KMS-11 (cell line): ENCODE measurements around the gene PTPRT.

Experiments used
- H2AFZ ChIP-seq: fragments of 200-600 bp; sonication (generic); 2 replicates; pipeline ENCODE4 v1.6.1; 2016; ENCODE audit warnings: antibody characterized with exemption, mixed run types, low read depth
- H3K27ac ChIP-seq: fragments of 200-600 bp; sonication (generic); 2 replicates; pipeline ENCODE4 v1.6.1; 2016; ENCODE audit warnings: mild to moderate bottlenecking, mixed run types
- H3K27me3 ChIP-seq: fragments of 200-600 bp; sonication (generic); 2 replicates; pipeline ENCODE4 v1.6.1; 2017; ENCODE audit warnings: mild to moderate bottlenecking, low read depth, mixed run types, moderate library complexity; ENCODE audit not compliant: insufficient read depth
- H3K36me3 ChIP-seq: fragments of 200-600 bp; sonication (generic); 2 replicates; pipeline ENCODE4 v1.6.1; 2017; ENCODE audit warnings: mild to moderate bottlenecking, mixed run types; ENCODE audit not compliant: insufficient read depth
- H3K4me1 ChIP-seq: fragments of 200-600 bp; sonication (generic); 2 replicates; pipeline ENCODE4 v1.6.1; 2016; ENCODE audit warnings: mild to moderate bottlenecking, low read depth, mixed run types; ENCODE audit not compliant: poor library complexity, severe bottlenecking
- H3K4me2 ChIP-seq: fragments of 200-600 bp; sonication (generic); 2 replicates; pipeline ENCODE4 v1.7.0; 2016; ENCODE audit warnings: mild to moderate bottlenecking, mixed run types
- H3K4me3 ChIP-seq: fragments of 200-600 bp; sonication (generic); IDR thresholded peaks from 2 replicates; pipeline ENCODE4 v1.6.1; 2017; ENCODE audit warnings: low read depth, low read length, mixed read lengths; ENCODE audit not compliant: insufficient read depth
- H3K79me2 ChIP-seq: fragments of 200-600 bp; sonication (generic); 2 replicates; pipeline ENCODE4 v1.6.1; 2016; ENCODE audit warnings: low read depth, mixed run types; ENCODE audit not compliant: insufficient read depth
- H3K9ac ChIP-seq: fragments of 200-600 bp; sonication (generic); 2 replicates; pipeline ENCODE4 v1.6.1; 2016; ENCODE audit warnings: mild to moderate bottlenecking, mixed run types
- H4K20me1 ChIP-seq: fragments of 200-600 bp; sonication (generic); 2 replicates; pipeline ENCODE4 v1.6.1; 2016; ENCODE audit warnings: mild to moderate bottlenecking, mixed run types; ENCODE audit not compliant: insufficient read depth
- TF ChIP-seq, protein P1 (sequence below): fragments of 200-600 bp; sonication (generic); conservative IDR thresholded peaks from 2 replicates; pipeline ENCODE4 v1.6.1; 2017; ENCODE audit warnings: low read depth, mild to moderate bottlenecking, antibody characterized with exemption, low read length, moderate library complexity, mixed read lengths

Gene PTPRT

DNA sequence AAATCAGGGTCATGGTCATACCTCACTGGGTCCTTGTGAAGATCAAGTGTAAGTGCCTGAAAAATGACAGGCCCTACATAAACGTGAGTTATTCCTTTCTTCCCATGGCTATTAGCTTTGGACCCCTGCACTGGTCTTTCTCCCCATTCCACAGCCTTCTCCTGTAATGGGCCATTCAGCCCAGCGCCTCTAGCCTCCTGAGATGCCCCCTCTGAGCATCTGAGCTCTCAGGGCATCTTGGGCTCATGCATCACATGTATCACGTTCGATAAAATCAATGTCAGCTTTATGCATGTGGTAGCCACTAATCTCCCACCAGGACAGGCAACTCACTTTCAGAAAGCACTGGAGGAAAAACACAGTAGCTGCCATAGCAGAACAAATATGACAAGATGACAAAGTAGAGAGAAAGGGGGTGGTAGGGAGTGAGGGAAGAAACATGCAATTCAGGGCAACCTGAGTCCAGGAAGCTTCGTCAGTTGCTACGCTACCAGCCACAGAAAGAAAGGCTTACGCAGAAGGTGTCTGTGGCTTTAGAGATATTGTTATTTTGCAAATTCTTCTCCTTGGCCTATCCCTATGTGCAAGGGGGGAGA lies 498.8 kb downstream of the PTPRT start:
- no peak overlapping the region for H3K27ac ChIP-seq
- no peaks in the 10 kb centered on the region; the same call in 1 of the 2 replicates for H4K20me1 ChIP-seq
- TF ChIP-seq, protein P1, sequence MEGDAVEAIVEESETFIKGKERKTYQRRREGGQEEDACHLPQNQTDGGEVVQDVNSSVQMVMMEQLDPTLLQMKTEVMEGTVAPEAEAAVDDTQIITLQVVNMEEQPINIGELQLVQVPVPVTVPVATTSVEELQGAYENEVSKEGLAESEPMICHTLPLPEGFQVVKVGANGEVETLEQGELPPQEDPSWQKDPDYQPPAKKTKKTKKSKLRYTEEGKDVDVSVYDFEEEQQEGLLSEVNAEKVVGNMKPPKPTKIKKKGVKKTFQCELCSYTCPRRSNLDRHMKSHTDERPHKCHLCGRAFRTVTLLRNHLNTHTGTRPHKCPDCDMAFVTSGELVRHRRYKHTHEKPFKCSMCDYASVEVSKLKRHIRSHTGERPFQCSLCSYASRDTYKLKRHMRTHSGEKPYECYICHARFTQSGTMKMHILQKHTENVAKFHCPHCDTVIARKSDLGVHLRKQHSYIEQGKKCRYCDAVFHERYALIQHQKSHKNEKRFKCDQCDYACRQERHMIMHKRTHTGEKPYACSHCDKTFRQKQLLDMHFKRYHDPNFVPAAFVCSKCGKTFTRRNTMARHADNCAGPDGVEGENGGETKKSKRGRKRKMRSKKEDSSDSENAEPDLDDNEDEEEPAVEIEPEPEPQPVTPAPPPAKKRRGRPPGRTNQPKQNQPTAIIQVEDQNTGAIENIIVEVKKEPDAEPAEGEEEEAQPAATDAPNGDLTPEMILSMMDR: no peak
- H3K4me1 ChIP-seq: no peaks in the 10 kb centered on the region
- no peaks in the 10 kb centered on the region for H3K27me3 ChIP-seq
- H3K4me2 ChIP-seq: no peak overlapping the region
- H3K36me3 ChIP-seq: no peaks in the 10 kb centered on the region
- H3K9ac ChIP-seq: no peak overlapping the region
- no peaks in the 10 kb centered on the region for H3K79me2 ChIP-seq
- no peak overlapping the region for H2AFZ ChIP-seq
- H3K4me3 ChIP-seq: no peak overlapping the region

DNA sequence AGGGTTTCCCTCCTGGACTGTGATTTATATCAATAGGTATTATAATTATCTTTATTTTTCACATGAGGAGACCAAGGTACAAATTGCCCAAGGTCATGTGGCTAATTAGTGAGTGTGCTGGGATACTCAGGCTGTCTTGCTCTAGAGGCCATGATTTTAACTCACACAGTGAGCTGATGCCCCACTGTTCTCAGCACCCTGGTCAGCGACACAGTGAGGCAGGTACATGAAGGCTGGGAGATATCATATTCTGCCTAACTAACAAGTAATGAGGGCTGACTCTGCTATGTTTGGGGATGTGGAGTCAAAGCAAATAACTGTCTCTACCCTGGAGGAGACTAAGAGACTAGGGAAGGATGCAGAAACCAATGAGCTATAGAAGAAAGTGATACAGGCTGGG lies 501.1 kb downstream of the PTPRT start:
- Histone ChIP-seq H3K36me3 (no peaks in the 10 kb centered on the region), H3K9ac (no peak overlapping the region), H3K4me1 (no peaks in the 10 kb centered on the region), H3K4me3 (no peak overlapping the region), H4K20me1 (no peaks in the 10 kb centered on the region; the same call in 1 of the 2 replicates), H3K27ac (no peak overlapping the region), H3K27me3 (no peaks in the 10 kb centered on the region), H3K79me2 (no peaks in the 10 kb centered on the region), H2AFZ (no peak overlapping the region), H3K4me2 (no peak overlapping the region)
- TF ChIP-seq, protein P1: no peak

DNA sequence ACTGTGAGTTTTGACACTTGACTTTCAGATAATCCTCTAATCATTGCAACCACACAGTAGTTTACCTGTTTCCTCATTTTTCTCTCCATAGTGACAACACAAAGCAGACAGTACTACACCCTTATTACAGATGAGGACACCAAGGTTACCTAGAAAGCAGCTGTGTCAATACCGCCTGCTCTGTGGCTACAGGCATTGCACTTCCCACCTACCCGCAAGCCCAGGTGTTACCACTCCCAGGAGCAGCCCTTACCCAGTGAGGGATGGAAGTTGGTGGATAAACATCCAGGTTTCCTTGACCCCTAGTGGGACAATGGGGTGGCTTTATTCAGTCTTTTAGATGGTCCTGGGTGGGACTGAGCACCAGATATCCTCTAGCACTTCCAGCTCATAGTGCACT lies 503.6 kb downstream of the PTPRT start:
- Histone ChIP-seq H3K4me2 (no peak overlapping the region), H3K27me3 (no peaks in the 10 kb centered on the region), H2AFZ (no peak overlapping the region), H3K4me3 (no peak overlapping the region), H3K79me2 (no peaks in the 10 kb centered on the region), H3K9ac (no peak overlapping the region), H3K27ac (no peak overlapping the region), H4K20me1 (no peaks in the 10 kb centered on the region), H3K36me3 (no peaks in the 10 kb centered on the region), H3K4me1 (no peaks in the 10 kb centered on the region)
- TF ChIP-seq, protein P1: no peak

DNA sequence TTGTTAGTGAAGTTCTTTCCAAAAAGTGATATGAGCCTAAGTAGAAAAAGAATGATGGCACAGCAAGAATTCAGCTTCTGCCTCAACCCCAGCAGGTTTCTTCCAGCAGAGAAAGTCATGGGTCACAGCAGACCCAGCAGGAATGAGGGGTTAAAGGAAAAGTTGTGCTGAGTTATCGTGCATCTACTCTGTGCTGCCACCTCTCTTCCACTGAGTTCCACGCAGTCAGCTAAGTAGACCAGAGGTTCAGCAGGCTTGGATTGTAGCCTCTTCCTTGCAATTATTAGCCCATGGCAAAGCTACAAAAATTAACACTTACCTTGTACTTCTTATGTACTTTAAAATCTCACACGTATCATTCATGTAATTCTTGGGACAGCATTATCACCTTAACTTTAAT lies 510.8 kb downstream of the PTPRT start:
- Histone ChIP-seq H3K27ac (no peak overlapping the region), H3K4me2 (no peak overlapping the region), H3K4me1 (no peaks in the 10 kb centered on the region), H3K79me2 (no peaks in the 10 kb centered on the region), H3K9ac (no peak overlapping the region), H3K36me3 (no peaks in the 10 kb centered on the region), H4K20me1 (no peaks in the 10 kb centered on the region), H3K4me3 (no peak overlapping the region), H3K27me3 (no peaks in the 10 kb centered on the region), H2AFZ (no peak overlapping the region)
- TF ChIP-seq, protein P1: 0 out of 2 replicates have a peak, but pooled peaks have one; percentile 26
